HG03039 (cell line): ENCODE results near the gene BCL2L13.

Experiments
- ATAC-seq: cut with Tn5 transposase; IDR thresholded peaks from one replicate; pipeline ENCODE4 v1.9.1; 2021; ENCODE audit warnings: mild to moderate bottlenecking, moderate library complexity; ENCODE audit not compliant: unreplicated experiment

The BCL2L13 gene

DNA sequence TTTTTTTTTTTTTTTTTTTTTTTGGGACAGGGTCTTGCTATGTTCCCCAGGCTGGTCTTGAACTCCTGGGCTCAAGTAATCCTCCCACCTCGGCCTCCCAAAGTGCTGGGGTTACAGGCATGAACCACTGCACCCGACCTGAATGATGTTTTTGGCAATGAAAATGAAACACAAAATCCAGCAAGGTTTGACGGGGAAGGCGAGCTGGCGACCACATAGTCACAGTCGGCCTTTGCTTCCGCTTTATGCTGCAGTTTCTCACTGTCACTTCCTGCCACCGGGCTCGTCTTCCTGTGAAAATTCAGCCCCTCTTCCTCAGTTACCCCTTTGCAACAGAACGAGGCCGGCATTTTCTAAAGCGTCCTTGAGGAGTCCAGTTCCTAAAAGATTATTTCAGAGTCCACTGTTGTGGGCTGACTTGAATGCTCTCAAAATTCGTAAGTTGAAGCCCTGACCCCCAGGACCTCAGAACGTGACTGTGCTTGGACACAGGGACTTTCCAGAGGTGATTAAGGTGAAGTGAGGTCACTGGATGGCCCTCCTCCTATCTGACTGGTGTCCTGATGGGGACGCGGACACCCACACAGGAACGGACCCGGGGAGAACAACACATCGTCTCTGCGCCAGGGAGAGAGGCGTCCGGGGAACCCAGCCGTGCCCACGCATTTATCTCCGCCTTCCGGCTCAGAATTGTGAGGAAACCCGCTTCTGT is 138.6 kb downstream of the BCL2L13 start:
- ATAC-seq, result no peak

DNA sequence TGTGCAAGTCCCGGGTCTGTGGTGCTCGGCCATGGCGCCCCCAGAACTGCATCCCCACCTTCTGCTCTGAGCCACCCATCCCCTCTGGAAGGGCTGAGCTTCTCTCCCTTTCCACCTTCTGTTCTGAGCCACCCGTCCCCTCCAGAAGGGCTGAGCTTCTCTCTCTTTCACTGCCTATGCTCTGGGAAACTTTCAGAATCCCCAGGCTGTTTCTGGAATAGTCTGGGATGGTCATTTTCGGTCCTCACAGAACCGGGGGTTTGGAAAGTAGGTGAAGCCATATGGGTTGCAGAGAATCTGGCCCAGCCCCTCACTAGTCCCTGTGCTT is 139.1 kb downstream of the BCL2L13 start:
- no peak for ATAC-seq

DNA sequence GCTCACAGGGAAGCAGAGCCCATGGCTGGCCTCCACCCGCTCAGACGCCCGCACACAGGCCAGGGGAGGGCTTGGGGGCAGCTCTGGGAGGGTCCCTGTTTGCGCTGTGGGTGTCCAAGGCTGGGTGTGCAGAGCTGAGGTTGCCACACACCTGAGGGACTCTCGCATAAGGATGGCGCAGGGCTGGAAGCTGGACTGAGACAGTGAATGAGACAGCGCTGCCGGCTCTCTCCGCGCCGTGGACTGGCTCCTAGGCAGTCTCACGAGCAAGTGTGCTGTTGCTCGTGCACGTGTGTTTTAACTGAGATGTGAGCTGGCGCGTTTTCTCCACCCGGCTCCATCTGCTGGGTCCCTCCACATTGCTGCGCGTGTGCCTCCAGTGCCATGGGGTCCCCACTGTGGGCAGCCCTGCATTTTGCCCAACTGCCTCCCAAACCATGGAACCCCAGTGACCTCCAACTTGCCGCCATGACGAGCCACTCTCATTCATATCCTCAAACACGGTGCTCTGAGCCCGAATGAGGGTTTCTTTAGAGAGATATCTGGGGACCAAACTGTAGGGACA is 139.9 kb downstream of the BCL2L13 start:
- no peak for ATAC-seq

DNA sequence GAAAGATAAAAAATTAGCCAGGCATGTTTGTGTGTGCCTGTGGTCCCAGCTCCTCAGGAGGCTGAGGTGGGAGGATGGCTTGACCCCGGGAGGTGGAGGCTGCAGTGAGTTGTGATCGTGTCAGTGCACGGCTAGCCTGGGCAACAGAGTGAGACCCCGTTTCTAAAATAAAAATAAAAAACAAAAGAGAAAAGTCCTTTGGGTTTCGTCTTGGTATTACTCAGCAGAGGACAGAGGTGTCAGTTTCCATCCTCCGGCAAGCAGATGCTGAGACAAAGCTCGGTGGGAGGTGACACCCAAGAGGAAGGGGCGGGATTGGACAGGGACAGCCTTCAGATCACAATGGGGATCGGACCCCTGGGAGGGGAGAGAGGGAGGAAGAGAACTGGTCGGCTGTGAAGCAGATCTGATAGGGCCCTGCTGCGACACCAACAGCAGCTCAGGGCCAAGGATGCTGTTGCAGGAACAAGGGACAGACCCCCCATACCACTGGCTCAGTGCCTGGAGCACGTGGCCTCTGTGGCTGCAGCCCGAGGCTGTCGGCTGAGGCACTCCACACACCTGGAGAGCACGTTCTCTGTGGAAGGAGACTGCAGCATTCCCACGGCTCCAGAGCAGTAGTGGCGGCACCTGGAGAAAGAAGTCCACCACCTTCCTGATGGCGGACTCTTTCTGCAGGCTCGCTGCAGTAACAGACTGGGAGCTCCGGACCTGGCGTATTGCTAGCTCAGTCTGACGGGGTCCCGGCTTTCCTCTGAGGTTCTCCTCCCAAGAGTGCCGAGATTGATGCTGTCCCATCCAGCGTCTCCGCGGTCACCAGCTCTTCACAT is 140.9 kb downstream of the BCL2L13 start:
- no peak for ATAC-seq

DNA sequence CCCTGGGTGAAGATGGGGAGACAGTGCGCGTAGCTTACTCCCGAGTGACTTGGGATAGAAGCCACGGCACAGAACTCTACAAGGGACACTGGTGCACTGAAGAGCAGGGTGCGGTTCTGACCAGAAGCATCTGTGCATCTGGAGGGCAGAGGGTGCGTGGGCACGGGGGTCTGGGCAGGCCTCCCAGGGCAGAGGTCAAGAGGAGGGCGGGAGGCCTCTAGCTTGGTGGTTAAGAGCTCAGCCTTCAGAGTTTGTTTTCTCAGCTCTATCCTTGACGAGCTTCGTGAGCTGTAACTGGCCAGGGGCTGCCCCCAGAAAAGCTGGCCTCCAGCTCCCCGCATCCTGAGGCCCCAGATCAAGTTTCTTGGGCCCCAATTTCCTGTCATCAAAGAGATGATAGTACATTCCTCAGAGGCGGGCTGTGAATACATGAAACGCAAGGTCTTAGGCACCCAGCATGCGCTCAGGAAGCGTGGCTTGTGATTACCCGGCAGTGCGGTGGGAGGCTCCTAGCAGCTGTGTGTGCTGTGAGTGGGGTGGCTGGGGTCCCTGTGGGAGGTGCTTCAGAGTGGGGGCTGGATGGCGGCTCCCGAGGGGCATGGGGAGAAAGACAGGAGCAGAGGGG is 141.7 kb downstream of the BCL2L13 start:
- no peak for ATAC-seq
